ENCODE data around the gene SDC1.

- no peak for TF ChIP-seq FOXA1 (IDR thresholded peaks at IDR 0.05)
- TF ChIP-seq L3MBTL2 (conservative IDR thresholded peaks at IDR 0.05), result no peak
- TF ChIP-seq SP1 (IDR thresholded peaks at IDR 0.05), result no peak
- no peak for TF ChIP-seq SUZ12 (IDR thresholded peaks at IDR 0.05)
- no peak for TF ChIP-seq HDGF (IDR thresholded peaks at IDR 0.05; ENCODE audit: borderline replicate concordance)
Measured at GRCh38 chr2:20186078-20186854, 38.7 kb downstream of the SDC1 start.

Data from HEK293T (cell line).